ENCODE data around the gene SOCS7.
A peak's percentile ranks its signal among the peaks of the same experiment; 100 is the strongest.

The SOCS7 gene

DNA sequence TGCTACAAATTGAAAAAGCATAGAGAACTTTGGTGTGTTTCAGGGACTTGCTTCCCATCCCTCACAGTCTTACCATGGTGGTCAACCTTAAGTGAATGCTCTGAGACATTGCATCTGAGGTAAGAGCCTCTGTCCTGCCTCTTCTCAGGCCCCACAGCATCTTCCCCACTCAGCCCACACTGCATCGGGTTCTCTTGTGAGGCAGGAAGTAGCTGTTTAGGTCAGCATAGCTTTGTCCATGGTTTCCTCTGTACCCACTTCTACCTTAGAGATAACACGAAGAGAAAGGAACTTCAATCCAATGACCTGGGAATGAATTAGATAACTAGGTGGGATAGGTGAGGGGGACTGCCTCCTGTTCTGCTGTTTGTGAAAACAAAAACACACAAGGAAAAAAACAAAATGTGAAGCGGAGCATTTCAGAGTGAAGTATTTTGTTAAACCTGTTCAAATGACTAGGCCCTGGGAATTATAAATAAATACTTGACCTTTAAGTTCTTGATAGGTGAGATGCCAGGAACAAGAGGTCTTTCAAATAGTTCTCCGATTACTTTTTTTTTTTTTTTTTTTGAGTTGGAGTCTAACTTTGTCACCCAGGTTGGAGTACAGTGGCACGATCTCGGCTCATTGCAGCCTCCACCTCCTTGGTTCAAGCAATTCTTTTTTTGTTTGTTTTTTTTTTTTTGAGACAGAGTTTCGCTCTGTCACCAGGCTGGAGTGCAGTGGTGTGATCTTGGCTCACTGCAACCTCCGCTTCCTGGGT lies 17.7 kb downstream of the SOCS7 start:
- DNase-seq = no peak

DNA sequence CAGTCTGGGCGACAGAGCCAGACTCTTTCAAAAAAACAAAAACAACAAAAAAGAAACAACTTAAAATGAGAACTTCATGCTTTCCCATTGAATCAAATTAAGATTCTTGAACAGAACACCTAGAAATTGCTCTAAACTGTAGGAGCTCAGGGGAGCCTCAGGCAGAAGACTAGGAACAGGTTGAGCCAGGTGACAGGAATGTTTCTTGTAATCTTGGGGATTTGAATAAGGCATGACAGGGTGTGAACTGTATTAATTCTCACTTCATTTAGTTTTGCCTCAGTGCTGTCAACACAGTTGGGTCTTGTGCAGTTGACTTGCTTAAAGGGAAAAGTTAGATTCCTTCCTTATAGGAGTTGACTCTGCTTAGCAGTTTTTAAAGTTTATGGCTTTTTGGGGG lies 27.8 kb downstream of the SOCS7 start:
- no peak for DNase-seq

DNA sequence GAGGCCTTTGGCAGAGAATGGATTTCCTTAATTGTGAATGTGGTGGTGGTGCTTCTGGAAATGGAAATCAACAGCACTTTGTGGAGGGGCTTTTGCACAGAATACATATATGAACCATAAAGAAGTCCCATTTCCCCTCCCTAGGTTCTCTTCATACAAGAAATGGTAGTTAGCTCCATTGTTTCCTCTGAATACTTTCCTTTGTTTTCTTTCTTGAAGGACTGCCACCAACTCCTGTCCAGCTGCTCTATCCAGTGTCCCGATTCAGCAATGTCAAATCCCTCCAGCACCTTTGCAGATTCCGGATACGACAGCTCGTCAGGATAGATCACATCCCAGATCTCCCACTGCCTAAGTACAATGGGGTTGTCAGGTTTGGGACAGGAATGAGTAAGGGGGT lies 43.4 kb downstream of the SOCS7 start:
- DNase-seq = no peak

DNA sequence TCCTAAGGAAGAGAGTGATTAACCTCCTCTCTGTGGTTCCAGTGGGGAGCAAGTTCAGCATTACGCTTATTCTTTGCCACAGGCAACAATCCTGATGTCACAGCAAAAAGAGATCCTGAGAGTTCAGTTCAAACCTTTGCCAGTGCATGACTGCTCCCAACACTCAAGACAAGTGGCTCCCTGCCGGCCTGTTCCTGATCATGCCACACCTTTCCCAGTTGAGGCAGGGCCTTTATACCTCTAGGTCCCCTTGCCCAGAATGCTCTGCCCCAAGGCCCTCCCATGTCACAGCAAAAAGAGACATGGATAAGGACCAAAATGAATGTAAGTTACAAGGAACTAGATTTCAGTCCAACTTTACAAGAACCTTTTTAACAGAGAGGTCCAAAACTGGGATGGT lies 45.6 kb downstream of the SOCS7 start:
- DNase-seq = no peak

DNA sequence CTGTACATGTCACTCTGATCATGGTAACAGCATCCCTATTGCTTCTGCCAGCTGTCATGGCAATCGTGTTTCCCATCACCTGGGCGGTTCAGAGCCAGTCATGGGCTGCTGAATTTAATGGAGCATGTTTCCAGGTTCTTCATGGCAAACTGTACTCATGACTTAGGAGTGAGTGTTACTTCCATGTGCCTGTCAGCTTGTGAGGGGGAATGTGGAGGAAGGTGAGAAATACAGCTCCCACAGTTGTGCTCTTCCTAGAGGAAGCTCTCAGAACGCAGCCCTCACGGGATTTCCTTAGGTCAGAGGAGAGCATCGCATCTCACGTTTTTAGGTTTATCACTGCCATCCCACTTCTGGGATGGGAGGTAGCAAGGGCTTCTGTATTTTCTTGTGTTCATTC lies 48.6 kb downstream of the SOCS7 start:
- no peak for DNase-seq

DNA sequence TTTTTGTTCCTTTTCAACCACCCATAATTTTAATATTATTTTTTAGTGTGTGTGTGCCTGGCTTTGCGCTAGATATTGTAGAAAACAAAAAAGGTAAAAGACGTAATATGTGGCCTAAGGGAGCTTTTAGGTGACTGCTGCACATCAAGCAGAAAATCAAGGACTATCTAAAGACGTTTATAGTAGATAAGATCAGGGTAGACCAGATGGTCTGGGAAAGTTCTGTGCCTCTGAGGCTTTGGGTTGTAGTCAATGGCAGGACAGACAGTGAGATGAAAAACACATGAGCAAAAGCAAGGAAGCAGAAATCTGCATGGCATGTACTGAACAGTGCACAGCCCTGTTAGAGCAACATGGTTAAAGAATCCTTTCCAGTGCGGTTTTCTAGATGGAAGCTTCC lies 49.8 kb downstream of the SOCS7 start:
- DNase-seq = no peak

DNA sequence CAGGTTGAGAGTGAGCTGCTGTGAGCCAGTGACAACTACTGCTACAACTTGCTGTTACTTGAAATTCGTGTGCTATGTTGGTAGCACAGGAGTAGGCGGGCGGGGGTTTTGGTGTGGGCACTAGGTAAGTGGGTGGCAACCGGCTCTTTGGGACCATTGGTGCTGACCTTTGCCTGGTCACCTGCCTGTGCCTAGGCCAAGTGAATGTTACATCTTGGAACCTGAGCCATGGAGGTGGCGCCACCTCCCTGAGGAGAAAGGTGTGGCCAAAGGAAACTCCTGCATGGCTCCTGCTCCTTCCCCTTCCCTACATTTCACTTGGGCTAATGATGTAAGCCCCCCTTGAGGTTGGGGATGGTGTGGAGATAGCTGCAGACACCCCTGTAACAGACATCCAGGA lies 51.3 kb downstream of the SOCS7 start:
- DNase-seq = no peak

DNA sequence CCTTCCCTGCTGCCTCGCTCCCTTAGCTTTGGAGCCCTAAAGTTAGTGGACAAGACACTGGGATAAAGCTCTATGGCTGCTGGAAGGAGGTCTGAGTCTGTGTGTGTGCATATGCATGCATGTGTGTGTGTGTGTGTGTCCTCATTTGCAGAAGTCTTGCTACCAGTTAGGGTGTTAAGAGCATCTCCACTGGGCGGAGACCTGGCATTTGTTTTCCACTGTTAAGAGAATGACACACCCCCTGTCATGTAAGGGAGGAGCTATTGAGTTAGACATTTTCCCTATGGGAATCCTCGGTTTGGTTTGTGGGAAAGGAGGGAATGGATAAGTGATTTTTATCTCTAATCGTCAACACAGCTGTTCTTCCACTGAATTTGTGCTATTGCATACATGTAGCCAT lies 51.8 kb downstream of the SOCS7 start:
- DNase-seq = peak; percentile 59

DNA sequence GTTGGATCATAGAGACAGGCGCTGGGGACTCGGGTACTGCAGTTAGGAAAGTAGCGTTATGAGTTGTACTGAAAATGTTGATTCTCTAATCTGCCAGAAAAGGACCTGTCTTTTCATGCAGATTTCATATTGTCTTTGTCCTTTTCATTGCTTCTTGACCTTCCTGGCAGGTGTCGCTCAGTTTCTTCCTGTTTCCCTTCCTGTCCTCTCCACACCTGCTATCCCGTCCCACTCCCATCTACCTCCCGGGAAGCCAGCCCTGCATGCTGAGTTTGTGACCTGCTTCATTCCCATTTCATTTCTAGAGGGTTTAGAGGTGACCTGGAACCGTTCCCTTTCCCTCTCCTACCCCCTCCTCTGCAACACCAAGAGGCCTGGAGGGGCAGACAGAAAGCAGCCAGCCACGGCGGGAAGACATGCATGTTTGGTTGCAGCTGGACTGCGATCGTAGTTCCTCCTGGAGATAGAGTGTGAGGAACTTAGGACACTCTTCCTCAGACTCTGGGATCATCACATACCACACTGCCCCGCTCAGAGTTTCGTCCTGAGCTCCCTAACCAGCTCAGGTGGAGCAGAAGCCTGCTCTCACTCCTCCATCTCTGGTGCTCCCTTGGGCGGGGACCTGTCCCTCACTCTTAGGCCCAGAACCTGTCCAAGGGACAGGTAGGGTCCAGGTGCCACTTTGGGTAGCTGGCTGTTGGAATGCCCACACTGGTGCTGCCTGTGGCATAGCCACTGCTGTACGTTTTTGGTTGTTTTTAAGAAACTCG lies 52.7 kb downstream of the SOCS7 start:
- DNase-seq = no peak

DNA sequence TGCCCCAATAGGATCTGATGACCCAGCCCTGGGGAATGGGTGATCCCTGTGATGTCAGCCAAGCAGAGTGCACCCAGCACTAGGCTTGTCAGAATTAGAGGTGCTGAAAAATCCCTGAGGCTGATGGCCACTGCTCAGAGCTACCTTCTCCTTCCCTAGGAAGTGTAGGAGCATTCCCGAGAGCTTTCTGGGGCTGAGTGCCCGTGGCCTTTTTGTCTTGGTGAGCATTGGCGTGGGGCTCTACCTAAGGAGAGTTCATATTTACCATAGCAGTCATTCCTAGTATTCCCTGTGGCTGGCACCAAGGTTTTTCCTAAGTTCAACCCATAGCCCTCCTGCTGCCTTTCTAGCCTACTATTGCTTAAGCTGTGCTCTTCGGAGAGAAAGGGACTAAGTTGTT lies 54.0 kb downstream of the SOCS7 start:
- no peak for DNase-seq

DNA sequence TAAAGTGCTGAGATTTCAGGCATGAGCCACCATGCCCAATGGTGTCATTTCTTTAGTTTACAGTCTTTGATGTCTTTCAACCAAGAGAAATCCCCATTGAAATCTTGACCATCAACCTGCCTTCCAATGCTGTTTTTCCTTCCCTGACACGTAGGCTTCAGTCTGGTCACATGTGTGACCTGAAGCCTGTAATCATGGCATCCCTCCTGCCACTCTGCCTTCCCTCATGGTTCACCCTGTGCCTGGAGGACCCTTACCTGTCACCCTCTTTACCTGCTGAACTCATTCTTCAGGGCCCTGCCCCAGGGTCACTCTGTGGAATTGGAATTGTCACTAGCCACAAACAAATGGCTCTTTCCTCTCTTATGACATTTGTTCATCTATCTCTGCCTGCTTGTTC lies 58.6 kb downstream of the SOCS7 start:
- DNase-seq = no peak

DNA sequence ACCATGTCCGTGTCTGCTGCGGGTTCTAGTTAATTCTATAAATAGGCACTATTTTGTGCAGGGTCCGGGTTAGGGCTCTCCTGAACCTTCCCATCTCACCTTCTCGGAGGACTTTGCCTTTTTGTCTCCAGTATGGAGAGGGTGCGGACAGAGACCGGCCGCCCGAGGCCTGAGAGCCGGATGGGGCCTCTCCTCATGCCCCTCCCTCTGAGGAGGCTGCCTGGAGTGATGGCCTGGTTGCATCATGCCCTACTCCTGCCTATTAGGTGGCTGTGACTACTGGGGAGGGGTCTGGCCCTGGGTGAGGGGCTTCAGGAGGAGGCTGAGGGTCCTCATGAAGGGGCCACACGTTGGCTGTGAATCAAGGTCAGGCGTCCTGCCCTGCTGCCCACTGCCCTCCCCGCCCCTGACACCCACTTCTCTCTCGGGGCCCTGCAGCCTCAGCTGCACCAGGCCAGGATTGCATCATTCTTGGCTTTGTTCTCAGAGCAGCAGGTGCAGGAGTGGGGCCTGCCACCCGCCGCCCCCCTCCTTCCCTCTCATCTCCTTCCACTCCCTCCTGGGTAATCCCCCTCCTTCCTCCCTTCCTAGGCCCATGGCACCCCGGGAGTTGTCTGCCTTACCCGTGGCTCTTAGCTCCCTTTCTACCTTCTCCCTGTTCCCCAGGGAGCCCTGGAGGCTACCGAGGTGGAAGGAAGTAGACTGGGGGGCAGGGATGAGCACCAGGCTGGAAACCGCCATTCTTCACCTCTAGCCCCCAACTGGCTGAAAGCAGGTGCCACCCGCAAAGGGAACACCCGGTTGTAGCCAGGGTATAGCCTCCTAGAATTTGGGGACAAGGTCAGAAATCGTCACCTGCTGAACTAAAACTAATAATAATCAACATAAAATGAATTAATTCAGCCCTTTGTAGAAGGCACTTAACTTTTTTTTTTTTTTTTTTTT lies 63.9 kb downstream of the SOCS7 start:
- peak; percentile 24 for DNase-seq

DNA sequence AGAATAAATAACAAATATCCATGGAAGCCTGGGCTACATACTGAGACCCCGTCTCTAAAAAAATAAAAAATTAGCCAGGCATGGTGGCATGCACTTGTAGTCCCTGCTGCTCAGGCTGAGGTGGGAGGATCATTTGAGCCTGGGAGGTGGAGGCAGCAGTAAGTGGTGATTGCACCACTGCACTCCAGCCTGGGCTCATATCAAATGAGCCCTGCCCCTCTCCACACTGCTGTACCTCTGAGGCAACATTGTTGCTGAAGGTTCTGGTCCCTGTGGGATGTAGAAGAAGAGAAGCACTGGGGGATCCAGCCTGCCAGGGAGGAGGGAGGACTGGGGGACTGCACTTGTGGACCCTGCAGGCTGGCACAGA lies 65.2 kb downstream of the SOCS7 start:
- DNase-seq = peak; percentile 50

DNA sequence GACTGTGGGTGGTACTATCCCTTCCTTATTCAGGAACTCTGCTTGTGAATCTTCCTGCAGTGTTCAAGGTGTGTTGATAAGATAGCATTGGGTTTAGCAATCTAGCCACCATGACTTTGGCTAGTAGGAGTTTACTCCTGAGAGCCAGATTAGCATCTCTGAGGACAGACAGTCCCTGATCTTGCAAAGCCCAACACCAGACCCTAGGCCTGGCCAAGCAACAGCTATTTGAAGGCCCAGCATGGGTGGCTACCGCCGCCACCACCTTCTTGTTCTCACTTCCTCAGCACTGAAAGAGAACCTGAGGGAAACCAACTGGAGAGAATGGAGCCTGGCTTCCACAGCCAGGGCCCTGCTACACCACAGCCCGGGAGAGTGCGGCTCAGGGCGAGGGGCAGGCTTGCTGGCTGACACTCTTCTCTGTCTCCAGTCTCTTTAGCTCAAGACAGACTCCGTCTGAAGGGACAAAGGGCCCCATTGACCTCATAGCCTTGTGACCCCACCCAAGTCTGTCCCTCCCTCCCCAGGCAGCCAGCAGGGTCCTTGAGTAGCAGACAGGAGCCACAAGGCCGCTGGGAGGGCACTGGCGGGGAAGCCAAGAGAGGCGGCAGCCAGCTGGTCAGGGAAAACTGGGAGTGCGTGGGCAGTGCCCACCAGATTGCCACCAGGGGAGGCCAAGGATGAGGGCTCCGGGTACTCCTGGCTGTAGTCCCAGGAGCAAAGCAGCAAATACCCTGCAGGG lies 65.7 kb downstream of the SOCS7 start:
- DNase-seq = peak; percentile 53

DNA sequence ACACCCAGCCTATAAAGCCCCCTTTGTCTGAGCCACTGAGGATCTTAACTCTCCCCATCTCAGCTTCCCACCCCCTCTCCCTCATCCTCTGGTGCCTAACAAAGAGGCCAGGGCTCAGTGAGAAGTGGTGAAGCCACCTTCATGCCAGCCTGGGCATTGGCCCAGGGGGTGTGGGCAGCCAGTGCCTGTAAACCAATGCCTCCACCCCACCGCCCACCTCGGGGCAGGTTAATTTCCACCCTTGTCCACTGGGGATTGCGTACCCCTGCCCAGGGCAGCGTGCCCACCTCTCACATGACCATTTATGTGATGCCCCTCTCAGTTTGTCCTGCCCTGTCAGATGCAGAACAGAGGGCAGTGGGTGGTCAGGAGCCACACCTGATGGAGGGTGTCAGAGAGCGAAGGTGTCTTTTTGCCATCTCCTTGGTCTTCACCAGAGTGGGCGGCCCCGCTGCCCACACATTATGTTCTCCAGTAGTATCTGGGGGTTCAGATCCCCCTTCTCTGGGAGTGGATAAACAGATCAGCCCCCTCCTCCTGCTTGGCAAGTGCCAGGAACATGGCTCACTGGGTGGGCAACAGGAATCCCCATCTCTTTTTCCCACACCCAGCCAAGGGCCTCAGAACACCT lies 66.5 kb downstream of the SOCS7 start:
- no peak for DNase-seq

DNA sequence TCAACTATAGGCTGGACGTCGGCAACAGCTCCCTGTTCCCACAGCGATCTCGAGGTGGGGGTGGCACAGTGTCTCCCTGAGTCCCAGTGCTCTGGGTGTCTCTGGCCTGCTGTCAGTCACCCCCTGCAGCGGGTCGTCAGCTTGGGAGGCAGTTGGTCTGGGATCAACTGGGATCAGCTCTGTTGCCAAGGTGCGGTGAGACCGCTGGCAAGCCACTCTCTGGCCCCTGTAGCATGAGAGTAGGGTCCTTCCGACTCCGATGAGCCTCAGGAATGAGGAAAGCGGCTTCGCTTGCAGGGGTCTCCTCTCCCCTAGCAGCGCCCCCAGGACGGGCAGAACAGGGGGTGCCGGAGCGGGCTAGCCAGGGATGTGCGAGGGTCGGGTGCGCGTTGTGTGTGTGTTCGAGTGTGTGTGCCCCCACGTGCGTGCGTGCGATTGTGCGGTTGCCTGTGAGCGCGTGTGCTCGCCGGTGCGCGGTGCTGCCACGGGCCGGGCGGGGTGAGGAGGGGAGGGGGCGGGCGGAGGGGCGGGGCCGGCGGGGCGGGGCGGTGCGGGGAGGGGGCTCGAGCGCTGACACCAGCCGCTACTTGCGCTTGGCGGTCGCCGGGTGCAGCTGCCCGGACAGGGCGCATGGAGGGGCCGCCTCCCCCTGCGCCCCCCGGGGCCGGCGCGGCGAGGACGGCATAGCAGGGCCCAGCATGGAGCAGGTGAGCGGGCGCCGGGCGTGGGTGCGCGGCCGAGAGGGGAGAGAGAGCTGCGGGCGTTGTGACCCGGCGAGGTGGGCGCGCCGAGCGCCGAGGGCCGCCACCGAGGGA lies 67.3 kb downstream of the SOCS7 start:
- DNase-seq = no peak

DNA sequence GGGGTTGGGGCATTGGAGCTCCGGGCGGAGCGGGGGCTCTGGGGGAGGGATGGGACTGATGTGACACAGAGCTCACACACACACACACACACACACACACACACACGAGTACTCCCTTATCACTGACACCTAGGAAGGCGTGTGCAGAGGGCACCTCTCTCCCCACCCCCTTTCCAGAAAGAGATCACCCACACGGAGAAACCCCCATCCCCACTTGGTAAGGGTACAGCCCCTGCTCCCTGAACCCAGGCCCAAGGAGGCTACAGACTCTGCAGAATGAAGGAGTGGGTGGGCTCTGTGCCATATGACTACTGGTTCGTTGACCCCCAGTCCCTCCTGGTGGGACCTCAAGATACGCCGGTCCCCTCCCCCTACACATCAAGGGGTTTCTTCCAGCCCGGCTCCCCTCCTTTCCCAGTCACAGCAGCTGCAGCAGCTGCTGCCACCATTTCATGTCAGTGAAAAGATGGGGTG lies 67.9 kb downstream of the SOCS7 start:
- no peak for DNase-seq

DNA sequence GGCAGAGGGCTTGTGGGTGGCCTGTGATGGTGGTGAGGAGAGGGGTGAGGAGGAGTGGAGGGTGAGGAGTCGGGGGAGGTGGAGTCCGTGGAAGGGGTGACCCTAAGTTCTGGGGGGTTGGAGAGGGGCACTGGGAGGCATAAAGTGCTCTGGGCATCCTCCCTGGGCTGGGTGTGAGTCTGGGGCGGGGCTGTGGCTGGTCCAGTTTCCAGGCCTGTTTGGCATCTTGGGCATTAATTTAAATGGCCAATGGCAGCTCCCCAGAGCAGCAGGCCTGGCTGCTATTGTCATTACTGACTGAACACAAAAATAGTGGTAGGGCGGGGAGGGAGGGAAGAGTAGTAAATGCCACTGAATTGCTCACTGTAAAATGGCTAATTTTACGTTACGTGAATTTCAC lies 68.9 kb downstream of the SOCS7 start:
- DNase-seq = no peak

DNA sequence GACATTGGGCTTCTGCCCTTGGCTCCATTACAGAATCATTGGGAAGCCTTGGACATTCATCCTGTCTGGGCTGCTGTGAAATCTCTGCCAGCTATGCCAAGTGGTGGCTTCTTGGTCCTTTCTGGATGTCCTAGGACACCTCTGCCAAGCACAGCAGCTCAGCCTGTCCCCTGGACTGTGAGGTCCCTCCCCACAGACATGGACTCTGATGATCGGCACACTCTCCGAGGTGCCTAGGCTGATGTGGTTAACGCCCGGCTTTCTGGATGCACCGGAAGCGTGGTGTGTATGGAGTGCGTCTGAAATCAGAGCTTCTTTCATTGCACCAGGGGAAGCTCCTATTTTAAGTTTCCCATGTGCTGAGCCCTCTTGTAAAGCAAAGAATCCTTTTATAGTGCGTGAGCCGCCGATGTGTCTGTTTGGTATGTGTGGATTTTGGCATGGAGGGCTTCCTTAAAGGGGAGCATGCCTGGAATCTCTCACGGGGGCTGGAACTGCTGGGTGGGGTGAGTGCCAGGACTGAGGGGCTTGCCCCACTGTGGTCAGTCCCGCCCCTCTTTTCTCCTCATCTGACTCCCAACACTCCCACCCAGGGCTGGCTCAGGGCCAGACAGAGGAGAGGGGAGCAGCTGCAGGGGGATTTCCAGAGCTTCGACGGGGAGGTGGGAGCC lies 69.7 kb downstream of the SOCS7 start:
- no peak for DNase-seq
